Colonic mucosa (tissue), 4 donors: ENCODE data around the gene CNNM1. TPM values are rescaled to one million over a fixed set of nuclear protein-coding genes. Genes with fewer than 3 reads are reported as not detected.

Experiments
- DNase-seq: peaks from one replicate; pipeline ENCODE4 v3.0.0-alpha.2; 2020
- H3K27ac ChIP-seq: fragments of 200-600 bp; one replicate; pipeline ENCODE4 v1.8.0; 2021
- H3K27me3 ChIP-seq: fragments of 200-600 bp; one replicate; pipeline ENCODE4 v1.8.0; 2021
- H3K36me3 ChIP-seq: fragments of 200-600 bp; one replicate; pipeline ENCODE4 v1.8.0; 2021
- H3K4me1 ChIP-seq: fragments of 200-600 bp; one replicate; pipeline ENCODE4 v1.8.0; 2021; ENCODE audit warnings: mild to moderate bottlenecking
- H3K4me3 ChIP-seq: fragments of 200-600 bp; one replicate; pipeline ENCODE4 v1.8.0; 2021
- H3K9ac ChIP-seq, 2 donors: one replicate each; pipeline ENCODE4 v1.7.0; 2013; ENCODE audit warnings: control low read depth in 2 of 2, low read depth in 2 of 2, low read length in 2 of 2
- H3K9me3 ChIP-seq: fragments of 200-600 bp; one replicate; pipeline ENCODE4 v1.8.0; 2021
- intact Hi-C: fragments of 100-400 bp; cut with DNase I; formaldehyde crosslinking; loops from one replicate; pipeline ENCODE4 v1.14.1; 2022
- total RNA-seq, 2 donors: library from RNA; stranded (reverse); fragmentation: NEBNext Ultra II Directional in 1 of 2; extraction: Animal tissue kit (Norgen Biotek cat#: 25700) in 1 of 2; gene quantifications; one replicate each; pipeline ENCODE4 v1.2.1, GENCODE V29; 2021
- TF ChIP-seq, protein P1 (sequence below): fragments of 200-600 bp; IDR thresholded peaks from one replicate; pipeline ENCODE4 v1.8.0; 2022; ENCODE audit warnings: antibody characterized with exemption, mild to moderate bottlenecking
- donor health status: healthy.
- donor health status: DM: no; HTN: no; CAD: no.
- donor health status: DM: no; HTN: no; CAD: no.

CNNM1 gene
- total RNA-seq, 2 donors from 2014 or later = 0.27 to 0.35 TPM

DNA sequence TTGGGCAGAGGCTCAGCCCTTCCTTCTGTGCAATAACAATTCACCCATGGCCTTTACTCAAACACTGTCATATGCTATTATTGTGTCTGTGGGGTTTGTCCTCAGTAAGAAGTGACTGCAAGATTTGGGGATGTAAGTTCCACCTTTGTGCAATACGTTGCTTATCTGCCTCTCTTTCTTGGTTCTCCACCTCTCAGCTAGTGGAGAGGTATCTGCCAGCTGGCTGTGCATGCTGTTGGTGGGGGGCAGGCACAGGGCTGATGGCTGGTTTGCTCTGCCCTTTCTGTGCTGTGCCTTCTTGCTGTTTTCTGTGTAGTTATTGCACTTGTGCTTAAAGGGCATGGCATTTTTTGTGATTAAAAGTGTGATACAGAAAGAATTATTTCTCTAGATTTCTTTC lies 36.2 kb downstream of the CNNM1 start:
- TF ChIP-seq, protein P1, sequence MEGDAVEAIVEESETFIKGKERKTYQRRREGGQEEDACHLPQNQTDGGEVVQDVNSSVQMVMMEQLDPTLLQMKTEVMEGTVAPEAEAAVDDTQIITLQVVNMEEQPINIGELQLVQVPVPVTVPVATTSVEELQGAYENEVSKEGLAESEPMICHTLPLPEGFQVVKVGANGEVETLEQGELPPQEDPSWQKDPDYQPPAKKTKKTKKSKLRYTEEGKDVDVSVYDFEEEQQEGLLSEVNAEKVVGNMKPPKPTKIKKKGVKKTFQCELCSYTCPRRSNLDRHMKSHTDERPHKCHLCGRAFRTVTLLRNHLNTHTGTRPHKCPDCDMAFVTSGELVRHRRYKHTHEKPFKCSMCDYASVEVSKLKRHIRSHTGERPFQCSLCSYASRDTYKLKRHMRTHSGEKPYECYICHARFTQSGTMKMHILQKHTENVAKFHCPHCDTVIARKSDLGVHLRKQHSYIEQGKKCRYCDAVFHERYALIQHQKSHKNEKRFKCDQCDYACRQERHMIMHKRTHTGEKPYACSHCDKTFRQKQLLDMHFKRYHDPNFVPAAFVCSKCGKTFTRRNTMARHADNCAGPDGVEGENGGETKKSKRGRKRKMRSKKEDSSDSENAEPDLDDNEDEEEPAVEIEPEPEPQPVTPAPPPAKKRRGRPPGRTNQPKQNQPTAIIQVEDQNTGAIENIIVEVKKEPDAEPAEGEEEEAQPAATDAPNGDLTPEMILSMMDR = no peak
- Histone ChIP-seq H3K36me3 (no peaks in the 10 kb centered on the region), H3K27me3 (no peaks in the 10 kb centered on the region), H3K9me3 (no peaks in the 10 kb centered on the region), H3K9ac (no peak overlapping the region), H3K4me3 (no peak overlapping the region), H3K4me1 (no peaks in the 10 kb centered on the region), H3K27ac (no peak overlapping the region)
- intact Hi-C loops = no loop called here
- DNase-seq = no peak

DNA sequence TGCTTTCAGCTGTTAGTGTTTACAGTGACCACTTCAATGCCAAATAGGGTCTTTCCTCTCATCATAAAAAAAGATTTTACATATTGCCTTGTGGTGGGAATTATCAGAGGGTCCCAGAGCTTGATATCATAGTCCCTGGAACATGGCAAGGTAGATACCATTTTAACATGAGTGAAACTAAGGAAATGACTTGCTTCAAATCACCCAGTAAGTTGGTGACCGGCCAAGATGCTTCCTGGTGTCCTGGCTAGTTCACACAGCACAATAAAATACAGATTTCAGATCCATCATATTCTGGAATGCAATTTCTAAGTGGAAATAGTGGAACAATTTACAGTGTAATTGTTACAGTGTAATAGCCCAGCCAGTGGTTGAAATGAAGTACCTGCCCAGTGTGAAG lies 36.6 kb downstream of the CNNM1 start:
- intact Hi-C loops = no loop called here
- Histone ChIP-seq H3K4me3 (no peak overlapping the region), H3K27me3 (no peaks in the 10 kb centered on the region)

DNA sequence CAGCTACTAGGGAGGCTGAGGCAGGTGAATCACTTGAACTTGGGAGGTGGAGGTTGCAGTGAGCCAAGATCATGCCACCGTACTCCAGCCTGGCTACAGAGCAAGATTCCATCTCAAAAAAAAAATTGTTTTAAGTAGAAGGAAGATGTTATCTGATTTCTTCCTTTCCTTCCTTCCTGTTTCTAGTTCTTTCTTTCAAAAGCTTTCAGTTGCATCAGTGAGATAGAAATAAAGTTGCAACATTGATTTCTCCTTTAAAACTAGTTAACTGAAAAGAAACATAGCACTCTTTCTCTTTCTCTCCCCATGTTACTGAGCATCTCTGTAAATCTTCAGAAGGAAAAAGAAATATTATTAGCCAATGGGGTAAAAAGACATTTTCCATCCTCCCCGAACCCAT lies 37.5 kb downstream of the CNNM1 start:
- no peaks in the 10 kb centered on the region for H3K9me3 ChIP-seq
- H3K36me3 ChIP-seq = no peaks in the 10 kb centered on the region
- no peaks in the 10 kb centered on the region for H3K27me3 ChIP-seq
- H3K4me3 ChIP-seq = no peak overlapping the region
- TF ChIP-seq, protein P1 = no peak
- intact Hi-C loops = no loop called here
- no peaks in the 10 kb centered on the region for H3K4me1 ChIP-seq
- DNase-seq = no peak
- H3K27ac ChIP-seq = no peak overlapping the region
- no peak overlapping the region for H3K9ac ChIP-seq

More for the DNA sequence above, 36.6 kb downstream of the CNNM1 start:
- Histone ChIP-seq H3K9ac (no peak overlapping the region), H3K36me3 (no peaks in the 10 kb centered on the region), H3K9me3 (no peaks in the 10 kb centered on the region), H3K27ac (no peak overlapping the region), H3K4me1 (no peaks in the 10 kb centered on the region)
- DNase-seq = no peak
- TF ChIP-seq, protein P1 = no peak

DNA sequence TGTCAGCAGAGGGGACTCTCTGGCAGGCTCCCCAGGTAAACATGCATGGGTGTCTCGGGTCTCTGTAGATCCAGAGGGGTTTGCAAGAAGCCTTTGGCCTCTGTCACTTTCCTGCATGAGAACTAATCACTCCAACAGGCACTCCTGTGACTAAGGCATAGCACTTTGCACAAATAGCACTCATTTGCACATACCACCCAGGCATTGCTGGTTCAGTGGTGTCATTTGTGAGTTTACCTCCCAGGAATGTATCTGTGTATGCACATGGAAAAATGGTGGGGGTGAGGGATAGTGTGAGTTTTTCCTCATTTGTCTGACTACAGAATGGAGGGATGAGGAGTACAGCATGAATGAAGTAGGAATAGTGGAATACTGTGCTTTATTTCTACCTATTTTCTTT lies 39.5 kb downstream of the CNNM1 start:
- no peaks in the 10 kb centered on the region for H3K9me3 ChIP-seq
- no peaks in the 10 kb centered on the region for H3K36me3 ChIP-seq
- H3K27ac ChIP-seq = no peak overlapping the region
- H3K9ac ChIP-seq = no peak overlapping the region
- DNase-seq = no peak
- no peaks in the 10 kb centered on the region for H3K4me1 ChIP-seq
- intact Hi-C loops = no loop called here
- H3K27me3 ChIP-seq = no peaks in the 10 kb centered on the region
- TF ChIP-seq, protein P1 = no peak
- no peak overlapping the region for H3K4me3 ChIP-seq

DNA sequence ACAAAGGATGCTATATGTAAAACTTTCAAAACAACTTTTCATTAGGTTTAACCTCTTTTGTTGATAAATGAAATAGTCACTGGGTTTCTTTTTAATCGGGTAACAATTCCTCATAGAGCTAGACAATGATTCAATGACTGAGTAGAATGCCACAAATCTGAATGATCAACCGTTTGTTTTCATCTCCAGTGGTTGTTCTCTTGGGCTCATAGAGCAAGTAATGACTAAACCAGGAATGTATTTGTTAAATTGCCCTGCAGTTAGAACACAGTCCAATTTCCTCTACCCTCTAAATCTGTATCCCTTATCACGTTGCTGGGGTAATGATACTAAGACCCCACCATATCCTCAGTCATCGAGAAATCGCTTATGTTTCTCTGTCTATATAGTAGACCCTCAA lies 40.0 kb downstream of the CNNM1 start:
- DNase-seq = no peak
- H3K4me1 ChIP-seq = no peaks in the 10 kb centered on the region
- H3K9me3 ChIP-seq = no peaks in the 10 kb centered on the region
- H3K36me3 ChIP-seq = no peaks in the 10 kb centered on the region
- H3K27me3 ChIP-seq = no peaks in the 10 kb centered on the region
- intact Hi-C loops = no loop called here
- no peak overlapping the region for H3K4me3 ChIP-seq
- H3K27ac ChIP-seq = no peak overlapping the region
- TF ChIP-seq, protein P1 = no peak
- no peak overlapping the region for H3K9ac ChIP-seq

- Histone ChIP-seq H3K27ac (no peak overlapping the region), H3K4me3 (no peak overlapping the region), H3K27me3 (no peaks in the 10 kb centered on the region), H3K9me3 (no peaks in the 10 kb centered on the region), H3K9ac (no peak overlapping the region), H3K4me1 (no peaks in the 10 kb centered on the region), H3K36me3 (no peaks in the 10 kb centered on the region)
- TF ChIP-seq, protein P1 = no peak
- intact Hi-C loops = no loop called here
- no peak for DNase-seq
These were observed 40.4 kb downstream of the CNNM1 start for GRCh38 chr10:99369551-99369950.
